Measurements from ENCODE around the gene MMP27. TPM values are rescaled to one million over a fixed set of nuclear protein-coding genes. Genes with fewer than 3 reads are reported as not detected.
"Not testable (repeated sequence)": the region's sequence is repeated elsewhere in the genome, so short reads cannot be mapped to it uniquely, and the experiment has no call there.

The MMP27 gene, protein sequence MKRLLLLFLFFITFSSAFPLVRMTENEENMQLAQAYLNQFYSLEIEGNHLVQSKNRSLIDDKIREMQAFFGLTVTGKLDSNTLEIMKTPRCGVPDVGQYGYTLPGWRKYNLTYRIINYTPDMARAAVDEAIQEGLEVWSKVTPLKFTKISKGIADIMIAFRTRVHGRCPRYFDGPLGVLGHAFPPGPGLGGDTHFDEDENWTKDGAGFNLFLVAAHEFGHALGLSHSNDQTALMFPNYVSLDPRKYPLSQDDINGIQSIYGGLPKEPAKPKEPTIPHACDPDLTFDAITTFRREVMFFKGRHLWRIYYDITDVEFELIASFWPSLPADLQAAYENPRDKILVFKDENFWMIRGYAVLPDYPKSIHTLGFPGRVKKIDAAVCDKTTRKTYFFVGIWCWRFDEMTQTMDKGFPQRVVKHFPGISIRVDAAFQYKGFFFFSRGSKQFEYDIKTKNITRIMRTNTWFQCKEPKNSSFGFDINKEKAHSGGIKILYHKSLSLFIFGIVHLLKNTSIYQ
- total RNA-seq (ENCODE audit: low replicate concordance), result 0.18 TPM in 1 of 2 replicates, not detected in the other

DNA sequence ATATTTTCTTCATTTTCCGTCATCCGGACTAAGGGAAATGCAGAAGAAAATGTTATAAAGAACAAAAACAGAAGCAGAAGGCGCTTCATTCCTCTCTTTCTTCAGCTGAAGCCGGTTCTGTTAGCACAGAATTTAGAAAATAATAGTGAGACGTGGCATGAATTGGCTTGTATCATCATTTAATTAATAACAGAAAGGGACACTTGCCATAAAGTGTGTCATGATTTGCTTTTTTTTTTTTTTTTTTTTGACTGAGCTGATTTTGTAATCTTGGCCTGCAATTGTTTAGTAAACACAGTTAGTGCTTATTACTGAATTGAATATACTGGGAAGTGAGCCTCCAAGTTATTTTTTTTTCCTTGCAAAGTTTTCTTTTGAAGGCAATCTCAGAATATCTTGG, at the start of gene MMP27:
Gene MMP27, minus strand, starts transcription at position 144 of the 400 bp plus-strand sequence. Its CDS starts 55 bp downstream, at position 89.
- TF ChIP-seq, protein P1, sequence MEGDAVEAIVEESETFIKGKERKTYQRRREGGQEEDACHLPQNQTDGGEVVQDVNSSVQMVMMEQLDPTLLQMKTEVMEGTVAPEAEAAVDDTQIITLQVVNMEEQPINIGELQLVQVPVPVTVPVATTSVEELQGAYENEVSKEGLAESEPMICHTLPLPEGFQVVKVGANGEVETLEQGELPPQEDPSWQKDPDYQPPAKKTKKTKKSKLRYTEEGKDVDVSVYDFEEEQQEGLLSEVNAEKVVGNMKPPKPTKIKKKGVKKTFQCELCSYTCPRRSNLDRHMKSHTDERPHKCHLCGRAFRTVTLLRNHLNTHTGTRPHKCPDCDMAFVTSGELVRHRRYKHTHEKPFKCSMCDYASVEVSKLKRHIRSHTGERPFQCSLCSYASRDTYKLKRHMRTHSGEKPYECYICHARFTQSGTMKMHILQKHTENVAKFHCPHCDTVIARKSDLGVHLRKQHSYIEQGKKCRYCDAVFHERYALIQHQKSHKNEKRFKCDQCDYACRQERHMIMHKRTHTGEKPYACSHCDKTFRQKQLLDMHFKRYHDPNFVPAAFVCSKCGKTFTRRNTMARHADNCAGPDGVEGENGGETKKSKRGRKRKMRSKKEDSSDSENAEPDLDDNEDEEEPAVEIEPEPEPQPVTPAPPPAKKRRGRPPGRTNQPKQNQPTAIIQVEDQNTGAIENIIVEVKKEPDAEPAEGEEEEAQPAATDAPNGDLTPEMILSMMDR (IDR thresholded peaks at IDR 0.05; ENCODE audit: insufficient read depth, low read length), result no peak
- no peak within 1 kb of the TSS for H3K4me3 ChIP-seq (ENCODE audit: low read depth, low read length)
- DNase-seq (ENCODE audit: low read depth), result no peak

DNA sequence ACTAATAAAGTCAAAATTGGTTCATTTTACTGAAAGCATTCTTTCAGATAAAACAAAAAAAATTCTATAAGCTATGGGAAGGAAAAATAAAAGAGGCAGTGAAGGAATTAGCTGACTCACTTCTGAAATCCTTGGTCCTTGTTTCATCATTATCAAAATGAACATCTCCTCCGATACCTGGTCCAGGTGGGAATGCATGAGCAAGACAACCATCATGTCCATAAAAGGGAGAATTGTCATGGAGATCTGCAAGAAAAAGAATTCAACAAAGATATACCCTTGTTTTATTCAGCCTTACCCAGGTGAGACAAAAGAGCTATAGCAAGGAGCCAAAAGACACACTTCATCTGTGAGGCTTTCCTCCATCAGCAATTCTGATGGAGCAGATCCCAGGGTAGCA, 47.7 kb upstream of the MMP27 start:
- DNase-seq (ENCODE audit: low read depth), result no peak
- no peak overlapping the region for H3K4me3 ChIP-seq (ENCODE audit: low read depth, low read length)
- TF ChIP-seq, protein P1 (IDR thresholded peaks at IDR 0.05; ENCODE audit: insufficient read depth, low read length), result no peak

DNA sequence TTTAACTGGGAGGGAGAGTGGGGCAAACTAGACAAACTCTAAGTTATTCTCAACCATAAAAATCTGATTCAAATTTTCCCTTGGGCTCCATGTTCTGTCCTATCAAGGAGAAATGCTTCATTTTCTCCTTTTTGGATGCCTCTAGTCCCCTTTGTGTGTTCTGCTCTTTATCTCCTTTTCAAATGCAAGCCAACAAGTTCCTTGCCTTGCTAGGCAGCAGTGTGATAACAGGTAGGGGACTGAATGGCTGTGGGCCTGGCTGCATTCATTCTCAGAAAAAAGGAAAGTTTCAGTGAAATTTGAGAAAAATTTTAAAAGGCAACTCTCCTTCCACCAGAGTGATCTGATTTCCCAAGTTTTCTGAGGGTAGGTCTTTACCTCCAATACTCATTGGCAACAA, 46.1 kb upstream of the MMP27 start:
- TF ChIP-seq, protein P1 (IDR thresholded peaks at IDR 0.05; ENCODE audit: insufficient read depth, low read length), result no peak
- no peak overlapping the region for H3K4me3 ChIP-seq (ENCODE audit: low read depth, low read length)
- no peak for DNase-seq (ENCODE audit: low read depth)

DNA sequence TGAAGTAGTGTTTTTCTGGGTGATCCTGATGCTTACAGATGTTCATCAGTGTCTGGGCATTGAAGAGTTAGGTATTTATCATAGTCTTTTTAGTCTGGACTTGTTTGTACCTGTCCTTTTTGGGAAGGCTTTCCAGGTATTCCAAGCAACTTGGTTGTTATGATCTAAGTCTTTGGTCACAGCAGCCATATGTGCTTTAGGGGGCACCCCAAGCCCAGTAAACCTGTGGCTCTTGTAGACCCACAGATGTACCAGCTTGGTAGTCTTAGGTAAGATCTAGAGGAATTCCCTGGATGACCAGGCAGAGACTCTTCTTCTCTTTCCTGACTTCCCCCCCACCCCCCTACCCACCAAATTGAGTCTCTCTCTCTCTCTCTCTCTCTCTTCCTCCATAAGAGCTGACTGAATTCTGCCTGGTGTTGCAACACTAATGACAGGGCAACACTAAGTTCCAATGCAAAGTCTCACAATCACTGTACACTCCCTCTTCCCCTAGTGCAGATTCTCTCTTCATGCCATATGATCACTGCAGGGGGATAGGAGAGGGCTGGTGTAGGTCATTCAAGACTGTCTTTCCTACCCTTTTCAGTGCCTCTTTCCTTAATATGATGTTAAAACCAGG, 43.6 kb upstream of the MMP27 start:
- no peak for DNase-seq (ENCODE audit: low read depth)
- H3K4me3 ChIP-seq (ENCODE audit: low read depth, low read length), result no peak overlapping the region
- TF ChIP-seq, protein P1 (IDR thresholded peaks at IDR 0.05; ENCODE audit: insufficient read depth, low read length), result no peak

DNA sequence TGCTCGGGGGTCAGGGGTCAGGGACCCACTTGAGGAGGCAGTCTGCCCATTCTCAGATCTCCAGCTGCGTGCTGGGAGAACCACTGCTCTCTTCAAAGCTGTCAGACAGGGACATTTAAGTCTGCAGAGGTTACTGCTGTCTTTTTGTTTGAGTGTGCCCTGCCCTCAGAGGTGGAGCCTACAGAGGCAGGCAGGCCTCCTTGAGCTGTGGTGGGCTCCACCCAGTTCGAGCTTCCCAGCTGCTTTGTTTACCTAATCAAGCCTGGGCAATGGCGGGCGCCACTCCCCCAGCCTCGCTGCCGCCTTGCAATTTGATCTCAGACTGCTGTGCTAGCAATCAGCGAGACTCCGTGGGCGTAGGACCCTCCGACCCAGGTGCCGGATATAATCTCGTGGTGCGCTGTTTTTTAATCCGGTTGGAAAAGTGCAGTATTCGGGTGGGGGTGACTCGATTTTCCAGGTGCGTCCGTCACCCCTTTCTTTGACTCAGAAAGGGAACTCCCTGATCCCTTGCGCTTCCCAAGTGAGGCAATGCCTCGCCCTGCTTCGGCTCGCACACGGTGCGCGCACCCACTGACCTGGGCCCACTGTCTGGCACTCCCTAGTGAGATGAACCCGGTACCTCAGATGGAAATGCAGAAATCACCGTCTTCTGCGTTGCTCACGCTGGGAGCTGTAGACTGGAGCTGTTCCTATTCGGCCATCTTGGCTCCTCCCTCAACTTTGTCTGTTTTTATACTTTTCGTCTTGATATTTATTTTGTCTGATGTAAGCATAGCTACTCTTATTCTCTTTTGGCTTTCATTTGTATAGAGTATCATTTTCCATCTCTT, 41.4 kb upstream of the MMP27 start:
- DNase-seq (ENCODE audit: low read depth), result not testable (repeated sequence)

DNA sequence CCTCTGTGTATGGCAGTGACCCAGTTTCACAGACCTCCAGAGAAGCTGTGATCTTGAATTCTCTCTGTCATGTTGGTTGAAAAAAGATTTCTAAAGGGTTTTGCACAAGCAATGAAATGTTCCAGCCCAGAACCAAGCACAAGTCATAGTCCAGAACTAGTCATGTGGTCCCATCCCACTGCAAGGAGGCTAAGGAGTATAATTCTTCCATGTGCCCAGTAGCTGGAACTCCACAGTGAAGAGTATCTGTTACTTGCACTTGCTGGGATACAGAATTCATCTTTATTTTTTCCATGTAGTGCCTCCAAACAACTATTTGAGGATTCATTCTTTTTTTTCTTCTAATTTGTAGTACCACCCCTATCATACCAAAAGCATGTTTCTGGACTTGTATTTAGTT, 29.1 kb upstream of the MMP27 start:
- no peak overlapping the region for H3K4me3 ChIP-seq (ENCODE audit: low read depth, low read length)
- no peak for DNase-seq (ENCODE audit: low read depth)
- TF ChIP-seq, protein P1 (IDR thresholded peaks at IDR 0.05; ENCODE audit: insufficient read depth, low read length), result no peak

More for the DNA sequence above, 41.4 kb upstream of the MMP27 start:
- not testable (repeated sequence) for H3K4me3 ChIP-seq (ENCODE audit: low read depth, low read length)
